Stromal cell of bone marrow (primary cell): ENCODE data around the gene PFKM.

Experiments used
- DNase-seq: peaks from one replicate; pipeline ENCODE4 v3.0.0-alpha.2; 2012; ENCODE audit warnings: low read depth

Gene PFKM

DNA sequence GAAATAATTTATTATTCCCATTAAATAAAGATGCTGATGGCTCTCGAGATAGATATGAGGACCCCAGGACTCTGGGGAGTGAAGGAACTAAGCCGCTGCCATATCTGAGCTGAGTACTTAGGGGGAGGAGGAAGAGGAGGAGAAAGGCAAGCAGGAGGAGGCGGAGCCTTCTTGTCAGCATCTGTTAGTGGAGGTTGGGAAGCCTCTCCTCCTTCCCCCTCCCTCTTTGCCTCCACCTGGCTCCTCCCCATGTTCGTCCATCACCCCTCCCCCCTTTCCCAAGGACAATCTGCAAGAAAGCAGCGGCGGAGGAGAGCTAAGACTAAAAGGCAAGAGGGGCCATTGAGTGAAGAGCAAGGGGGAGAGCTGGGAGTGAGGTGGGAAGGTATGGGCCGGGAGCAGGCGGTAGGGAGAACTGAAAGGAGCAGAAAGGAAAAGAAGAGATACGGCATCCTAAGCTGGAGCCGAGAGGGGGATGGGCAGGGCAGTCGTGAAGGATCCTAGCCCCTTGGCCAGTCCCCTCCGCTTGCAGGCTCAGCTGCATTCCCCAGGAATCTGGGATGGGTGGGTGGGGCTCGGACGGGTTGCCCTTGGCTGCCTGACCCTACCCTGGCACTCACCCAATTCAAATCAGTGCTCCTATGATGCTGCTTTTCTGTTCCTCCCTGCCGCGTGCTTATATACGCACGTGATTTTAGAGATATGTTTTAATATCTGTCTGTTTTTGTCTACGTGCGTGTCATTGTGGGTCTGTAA, at the start of gene PFKM:
Gene PFKM, plus strand, starts transcription at position 287 of the 756 bp plus-strand sequence. CDS start 3,411 bp downstream, outside the sequence.
- peak; percentile 85 for DNase-seq

DNA sequence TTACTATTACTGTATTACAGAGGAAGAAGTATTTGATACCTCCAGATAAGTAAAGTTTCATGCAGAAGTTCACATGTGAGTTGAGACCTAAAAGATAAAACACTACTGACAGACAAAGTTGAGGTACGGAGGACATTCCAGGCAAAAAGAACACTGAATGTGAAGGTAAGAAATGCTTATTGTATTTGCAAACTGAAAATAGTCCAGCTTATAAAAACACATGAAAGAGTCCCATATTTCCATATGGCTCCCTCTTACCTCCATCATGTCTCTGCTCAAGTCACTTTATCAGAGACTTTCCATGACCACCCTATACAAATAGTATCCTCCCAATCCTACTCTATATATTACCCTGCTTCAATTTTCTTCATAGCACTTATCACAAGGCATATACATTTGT, 49.1 kb upstream of the PFKM start:
- DNase-seq, result no peak

DNA sequence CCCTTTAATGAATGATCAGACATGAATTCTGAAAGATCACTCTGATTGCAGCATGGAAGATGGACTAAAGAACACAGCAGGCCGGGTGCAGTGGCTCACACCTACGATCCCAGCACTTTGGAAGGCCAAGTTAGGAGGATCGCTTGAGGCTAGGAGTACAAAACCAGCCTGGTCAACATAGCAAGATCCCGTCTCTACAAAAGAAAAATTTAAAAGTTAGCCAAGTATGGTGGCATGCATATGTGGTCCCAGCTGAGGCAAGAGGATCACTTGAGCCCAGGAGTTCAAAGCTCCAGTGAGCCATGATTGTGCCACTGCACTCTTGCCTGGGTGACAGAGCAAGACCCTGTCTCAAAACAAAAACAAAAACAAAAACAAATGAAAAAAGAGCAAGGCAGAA, 48.4 kb upstream of the PFKM start:
- no peak for DNase-seq

DNA sequence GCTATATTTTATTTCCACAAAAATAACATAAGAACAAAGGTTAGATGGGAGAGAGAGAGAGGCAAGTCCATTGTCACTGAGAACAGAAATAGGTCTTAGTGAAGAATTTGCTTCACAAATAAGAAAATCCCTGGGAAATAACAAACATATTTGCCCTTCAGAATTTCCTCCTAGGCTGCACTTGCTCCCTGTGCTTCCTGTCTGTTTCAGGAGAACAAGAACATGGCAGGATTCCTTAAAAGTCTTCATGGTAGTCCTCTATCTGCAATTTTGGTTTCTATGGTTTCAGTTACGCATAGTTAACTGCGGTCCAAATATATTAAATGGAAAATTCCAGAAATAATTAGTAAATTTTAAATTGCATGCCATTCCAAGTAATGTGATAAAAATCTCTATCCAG, 47.4 kb upstream of the PFKM start:
- DNase-seq, result no peak

DNA sequence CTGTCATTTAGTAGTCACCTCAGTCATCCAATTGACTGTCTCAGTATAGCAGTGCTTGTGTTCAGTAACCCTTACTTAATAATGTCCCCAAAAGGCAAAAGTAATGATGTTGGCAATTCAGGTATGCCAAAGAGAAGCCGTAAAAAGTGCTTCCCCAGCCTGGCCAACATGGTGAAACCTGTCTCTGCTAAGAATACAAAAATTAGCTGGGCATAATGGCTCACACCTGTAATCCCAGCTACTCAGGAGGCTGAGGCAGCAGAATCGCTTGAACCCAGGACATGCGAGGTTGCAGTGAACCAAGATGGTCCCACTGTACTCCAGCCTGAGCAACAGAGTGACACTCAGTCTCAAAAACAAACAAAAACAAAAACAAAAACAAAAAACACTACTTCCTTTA, 46.9 kb upstream of the PFKM start:
- no peak for DNase-seq

DNA sequence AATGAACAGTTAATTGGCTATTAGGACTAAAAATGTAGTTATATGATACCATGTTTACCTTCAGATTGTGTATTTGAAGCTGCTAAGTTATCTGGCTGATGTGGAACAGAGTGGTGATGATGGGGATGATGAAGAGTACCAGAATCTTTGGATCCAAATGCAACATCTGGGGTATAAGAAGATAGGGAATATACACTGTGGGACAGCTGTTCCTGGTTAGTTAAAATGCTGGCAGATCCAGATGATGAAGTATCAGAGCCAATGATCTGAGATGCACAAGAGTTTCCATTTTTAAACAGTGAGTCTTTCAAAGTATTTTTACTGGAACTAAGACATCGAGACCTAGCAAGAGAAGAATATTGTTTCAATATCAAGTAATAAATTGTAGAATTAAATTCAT, 44.9 kb upstream of the PFKM start:
- DNase-seq, result no peak

DNA sequence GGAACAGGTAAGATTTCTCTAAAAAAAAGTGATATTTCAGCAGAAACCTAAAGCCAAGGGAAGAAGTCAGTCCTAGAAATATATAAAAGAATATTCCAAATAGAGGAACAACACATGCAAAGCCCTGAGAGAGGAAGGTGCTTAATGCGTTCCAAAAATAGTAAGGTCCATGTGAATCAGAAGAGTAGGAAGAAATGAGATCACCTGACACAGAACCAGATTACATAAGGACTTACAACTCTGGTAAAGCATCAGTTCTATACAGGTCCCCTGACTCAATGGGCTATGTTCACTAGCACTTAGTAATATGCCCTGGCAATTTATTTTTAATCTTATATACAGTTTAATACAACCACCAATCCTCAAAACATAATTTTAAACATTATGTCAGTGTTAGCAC, 43.3 kb upstream of the PFKM start:
- no peak for DNase-seq

DNA sequence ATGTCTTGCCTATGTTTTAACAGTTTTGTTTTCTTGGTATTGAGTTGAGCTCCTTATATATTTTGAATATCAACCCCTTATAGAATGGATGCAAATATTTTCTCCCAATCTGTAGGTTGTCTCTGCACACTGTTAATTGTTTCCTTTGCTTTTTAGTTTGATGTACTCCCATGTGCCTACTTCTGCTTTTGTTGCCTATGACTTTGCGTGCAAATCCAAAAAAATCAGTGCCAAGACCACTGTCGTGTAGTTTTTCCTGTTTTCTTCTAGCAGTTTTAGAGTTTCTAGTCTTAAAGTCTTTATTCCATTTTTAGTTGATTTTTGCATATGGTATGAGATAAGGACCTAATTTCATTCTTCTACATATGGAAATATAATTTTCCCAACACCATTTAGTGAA, 42.1 kb upstream of the PFKM start:
- no peak for DNase-seq

DNA sequence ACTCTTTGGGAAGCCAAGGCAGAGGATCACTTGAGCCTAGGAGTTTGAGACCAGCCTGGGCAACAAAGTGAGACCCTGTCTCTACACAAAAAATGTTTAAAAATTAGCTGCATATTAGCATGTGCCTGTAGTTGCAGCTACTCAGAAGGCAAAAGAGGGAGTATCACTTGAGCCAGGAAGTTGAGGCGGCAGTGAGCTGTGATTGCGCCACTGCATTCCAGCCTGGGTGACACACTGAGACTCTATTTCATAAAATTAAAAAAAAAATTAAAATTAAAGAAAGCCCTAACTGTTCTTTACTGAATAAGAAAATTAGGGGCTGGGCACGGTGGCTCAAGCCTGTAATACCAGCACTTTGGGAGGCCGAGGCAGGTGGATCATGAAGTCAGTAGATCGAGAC, 40.3 kb upstream of the PFKM start:
- DNase-seq, result peak; percentile 31

DNA sequence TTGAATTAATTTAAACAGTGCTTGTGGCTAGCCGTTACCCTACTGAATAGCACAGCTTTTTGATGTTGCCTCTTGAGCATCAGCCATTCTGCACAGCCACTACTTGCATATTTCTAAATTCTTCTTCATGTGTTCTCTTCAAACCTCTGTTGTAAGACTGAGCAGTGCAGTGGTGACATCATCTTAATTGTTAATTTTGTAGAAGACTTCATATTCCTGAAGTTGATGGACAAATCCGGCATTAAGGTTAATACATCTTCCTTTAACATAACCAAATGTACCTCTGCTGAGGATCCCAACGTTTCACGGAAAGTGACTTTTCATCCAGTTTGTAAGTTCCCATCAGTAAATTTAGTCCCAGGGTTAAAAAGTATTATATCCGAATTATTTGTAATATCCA, 38.9 kb upstream of the PFKM start:
- no peak for DNase-seq

DNA sequence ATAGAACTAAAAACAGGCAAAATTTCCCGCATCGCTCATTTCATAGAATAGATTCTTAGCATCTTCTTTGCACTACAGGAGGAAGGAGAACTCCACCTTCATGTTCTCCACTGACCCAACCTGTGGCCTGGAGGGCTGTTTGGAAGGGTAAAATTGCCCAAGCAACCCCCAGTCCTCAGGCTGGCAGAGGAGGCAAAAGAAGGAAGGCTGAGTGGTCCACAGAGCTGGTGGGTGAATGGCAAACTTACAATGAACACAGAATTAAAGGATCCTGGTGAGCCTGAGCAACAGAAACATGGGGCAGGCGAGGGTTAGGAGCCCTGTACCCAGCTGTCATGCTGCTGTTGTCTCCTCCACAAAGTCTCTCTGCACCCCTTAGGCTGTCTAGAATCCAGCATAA, 38.3 kb upstream of the PFKM start:
- no peak for DNase-seq

DNA sequence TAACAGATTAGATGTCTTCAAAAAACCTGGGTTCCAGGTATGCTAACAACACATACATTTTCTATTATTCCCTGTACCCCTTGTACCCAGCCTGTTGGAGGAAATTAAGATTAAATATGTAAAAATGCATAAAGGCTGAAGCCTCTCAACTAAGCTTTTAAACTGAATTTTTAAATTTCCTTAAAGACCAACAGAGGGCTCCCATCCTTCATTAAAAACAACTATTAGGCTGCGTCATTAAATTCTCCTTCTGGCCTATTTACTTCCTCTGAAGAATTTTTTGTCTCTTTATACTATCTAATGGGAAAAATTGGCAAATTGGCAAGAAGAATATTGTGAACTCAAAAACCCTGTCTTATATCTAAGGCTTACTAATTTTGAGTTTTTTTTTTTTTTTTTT, 35.1 kb upstream of the PFKM start:
- DNase-seq, result no peak

DNA sequence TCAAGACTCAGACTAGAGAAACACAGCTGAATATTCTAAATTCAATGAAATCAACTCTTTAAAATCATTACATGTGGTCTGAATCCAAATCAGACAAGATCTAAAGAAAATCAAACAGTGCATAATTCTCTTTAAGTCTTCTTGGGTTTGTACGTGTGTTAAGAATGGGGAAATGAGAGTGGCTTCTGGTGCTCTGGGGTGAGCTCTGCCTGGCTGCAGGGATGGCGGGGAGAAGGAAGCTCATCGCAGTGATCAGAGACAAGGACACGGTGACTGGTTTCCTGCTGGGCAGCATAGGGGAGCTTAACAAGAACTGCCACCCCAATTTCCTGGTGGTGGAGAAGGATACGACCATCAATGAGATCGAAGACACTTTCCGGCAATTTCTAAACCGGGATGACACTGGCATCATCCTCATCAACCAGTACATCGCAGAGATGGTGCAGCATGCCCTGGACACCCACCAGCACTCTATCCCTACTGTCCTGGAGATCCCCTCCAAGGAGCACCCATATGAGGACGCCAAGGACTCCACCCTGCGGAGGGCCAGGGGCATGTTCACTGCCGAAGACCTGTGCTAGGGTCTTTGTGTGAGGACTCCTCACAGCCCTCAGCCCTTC, 34.2 kb upstream of the PFKM start:
- DNase-seq, result no peak

DNA sequence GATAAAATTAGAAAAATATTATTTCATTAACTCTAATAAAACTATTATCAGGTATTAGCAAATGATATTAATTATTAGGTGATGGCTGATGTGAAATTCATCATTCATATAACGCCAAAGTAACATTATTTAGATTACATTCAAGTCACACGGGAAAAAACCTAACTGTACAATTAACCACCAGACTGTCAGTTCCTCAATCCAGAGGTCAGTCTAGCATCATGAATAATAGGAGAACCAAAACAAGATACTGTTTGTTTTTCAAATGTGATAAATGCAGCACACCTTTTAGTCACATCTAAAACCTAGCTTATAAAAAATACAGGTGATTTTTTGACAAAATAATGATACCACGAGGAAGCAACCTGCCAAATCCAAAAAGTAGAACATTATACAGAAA, 32.8 kb upstream of the PFKM start:
- no peak for DNase-seq

DNA sequence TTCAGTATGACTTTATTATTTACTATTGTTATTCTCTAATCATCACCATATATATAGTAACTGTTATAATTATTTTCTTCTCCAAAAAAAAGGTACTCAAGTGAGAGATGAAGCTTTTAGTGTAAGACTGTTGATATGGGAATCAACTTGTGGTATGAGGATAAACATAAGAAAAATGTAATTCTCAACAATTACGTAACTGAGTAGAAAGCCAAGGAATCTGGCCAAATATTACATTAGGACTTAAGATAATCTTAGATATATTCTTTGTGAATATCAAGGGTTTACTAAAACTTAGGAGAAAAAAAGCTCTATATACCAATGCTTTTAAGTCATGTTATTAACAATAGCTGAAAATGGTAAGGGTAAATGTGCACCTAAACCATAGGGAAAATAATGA, 26.6 kb upstream of the PFKM start:
- DNase-seq, result no peak

DNA sequence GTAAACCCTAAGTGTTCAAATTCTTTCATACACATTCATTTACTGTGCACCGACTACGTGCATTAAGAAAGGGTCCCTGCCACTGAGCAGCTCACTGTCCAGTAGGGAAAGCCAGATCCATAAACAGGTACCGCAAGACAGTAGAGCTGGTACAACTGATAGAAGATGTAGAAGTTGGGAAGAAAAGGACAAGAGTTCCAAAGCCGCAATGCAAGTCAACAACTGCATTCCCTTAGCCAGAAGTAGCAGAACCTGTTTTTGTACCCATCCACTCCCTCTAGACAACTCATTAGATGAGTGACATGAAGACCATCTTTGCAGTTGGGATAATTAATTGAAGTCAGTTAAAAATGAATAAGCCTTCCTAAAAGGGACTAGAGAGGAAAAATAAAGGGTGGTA, 14.6 kb upstream of the PFKM start:
- DNase-seq, result no peak

DNA sequence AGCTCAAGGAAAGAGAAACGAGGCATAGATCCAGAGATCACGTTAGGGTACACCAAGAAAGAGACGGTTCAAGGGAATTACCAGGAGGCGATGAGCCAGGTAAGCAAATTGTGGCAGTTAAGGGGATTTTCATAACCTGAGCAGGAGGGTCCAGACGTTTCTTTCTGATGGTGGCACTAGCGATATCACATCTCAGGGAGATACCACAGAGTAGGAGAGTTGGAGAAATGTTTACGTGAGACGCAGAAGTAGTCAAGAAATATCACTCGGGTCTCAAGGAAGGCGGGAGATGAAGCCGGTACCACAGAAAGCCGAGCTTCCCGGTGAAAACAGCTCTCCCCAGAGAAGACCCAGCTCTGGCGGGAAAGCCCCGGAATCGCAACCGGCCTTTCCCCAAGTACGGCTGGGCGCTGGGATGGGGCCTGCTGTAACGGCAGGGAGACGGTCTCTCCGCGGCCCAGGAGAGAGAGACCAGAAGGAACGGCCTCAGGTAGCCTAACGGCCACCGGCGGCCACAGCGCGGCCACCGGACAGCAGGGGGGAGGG, 13.8 kb upstream of the PFKM start:
- no peak for DNase-seq

DNA sequence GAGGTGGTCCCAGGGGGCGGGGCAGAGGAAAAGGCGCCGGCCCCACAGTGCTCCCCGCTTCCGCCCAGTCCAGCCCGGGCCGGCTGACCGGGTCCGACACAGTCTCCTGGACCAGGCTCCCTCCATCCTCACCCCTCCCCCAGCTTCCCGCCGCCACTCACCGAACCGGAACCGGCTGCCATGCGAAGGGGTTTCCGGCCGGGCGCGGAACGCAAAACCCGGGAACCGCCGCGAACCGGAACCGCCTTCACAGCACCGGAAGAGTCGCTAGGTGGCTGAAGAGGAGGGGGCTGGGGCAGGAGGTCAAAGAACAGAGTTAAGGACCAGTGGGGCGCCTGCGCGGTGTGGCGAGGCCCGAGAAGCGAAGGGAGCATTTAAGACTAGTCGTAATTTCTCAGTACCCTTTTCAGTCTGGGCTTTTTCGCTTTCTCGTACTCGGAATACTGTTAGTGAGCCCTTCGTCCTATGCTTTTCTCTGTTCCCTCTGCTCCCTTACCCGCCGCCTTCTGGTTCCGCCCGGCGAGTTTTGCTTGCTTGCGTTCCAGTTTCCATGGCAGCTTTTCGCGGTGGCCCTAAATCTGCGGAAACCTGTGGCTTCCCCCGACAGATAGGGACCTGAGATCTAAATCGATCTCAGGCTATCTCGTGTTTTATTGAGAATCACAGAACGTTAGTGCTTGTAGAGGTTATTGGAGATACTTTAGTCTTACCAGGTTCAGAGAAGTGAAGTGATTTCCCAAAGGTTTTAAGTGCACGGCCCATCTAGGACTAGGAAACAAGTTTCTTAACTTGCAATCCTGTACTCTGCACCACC, 13.1 kb upstream of the PFKM start, which contains the start of gene SENP1:
Gene SENP1, minus strand, starts transcription at position 213 of the 814 bp plus-strand sequence. CDS start 4,607 bp downstream, outside the sequence.
- DNase-seq, result peak; percentile 77

DNA sequence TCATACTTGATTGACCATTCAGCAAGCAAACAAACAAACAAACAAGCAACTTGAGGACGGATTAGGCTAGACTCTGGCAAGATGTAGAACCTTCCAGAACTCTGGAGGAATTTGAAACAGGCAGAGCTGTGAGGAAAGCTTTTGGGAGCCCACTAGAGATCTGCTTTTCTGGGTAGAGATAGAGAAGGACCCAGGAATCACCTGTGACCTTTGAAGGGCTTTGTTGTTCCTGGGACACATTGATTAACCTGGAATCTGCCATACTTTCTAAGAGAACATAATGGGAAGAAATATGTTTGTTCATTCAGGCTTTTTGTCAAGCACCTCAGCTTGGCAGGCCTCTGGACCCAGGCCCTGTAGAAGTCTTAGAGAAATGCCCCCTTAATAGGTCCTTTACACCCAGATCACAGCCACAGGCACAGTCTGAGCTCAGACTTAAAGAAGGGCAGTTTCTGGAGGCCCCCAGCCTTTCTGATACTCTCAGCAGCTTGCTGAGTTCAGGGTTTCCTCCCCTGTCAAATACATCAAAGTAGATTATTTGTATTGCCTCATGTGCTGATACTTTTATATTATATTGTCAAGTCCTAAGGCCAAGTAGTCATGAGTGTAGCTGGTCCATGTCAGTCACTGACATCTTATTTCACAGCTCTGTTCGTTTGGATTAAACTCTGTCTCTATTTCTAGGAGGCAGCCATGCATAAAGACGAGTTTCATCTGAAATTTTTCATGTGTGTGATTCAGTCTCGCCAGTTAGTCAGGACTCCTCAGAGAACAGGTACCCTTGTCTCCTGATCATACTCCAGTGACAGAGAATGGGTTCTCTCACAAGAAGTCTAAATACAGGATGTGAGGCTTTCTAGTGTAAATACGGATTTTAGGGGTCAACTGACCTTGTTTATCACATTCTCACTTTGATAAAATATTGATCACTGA, 12.2 kb upstream of the PFKM start:
- DNase-seq, result no peak

DNA sequence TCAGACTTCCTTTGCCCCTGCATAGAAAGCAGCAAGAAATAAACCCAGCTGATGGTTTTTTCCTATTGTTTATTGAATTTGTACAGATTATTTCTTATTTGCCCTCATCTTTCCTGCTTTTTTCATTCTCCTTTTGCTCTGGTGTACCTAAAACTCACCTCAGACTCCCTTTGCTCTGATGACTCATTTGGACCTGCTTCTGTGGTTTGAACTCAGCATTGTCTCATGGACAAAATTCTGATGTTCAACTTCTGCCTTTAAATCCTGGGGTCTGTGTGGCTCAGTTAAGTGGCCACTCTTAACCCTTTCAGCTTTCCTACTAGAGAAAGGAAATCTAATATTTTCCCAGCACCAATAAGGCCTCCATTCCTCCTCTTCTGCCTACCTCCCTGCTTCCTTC, 9.7 kb upstream of the PFKM start:
- no peak for DNase-seq

DNA sequence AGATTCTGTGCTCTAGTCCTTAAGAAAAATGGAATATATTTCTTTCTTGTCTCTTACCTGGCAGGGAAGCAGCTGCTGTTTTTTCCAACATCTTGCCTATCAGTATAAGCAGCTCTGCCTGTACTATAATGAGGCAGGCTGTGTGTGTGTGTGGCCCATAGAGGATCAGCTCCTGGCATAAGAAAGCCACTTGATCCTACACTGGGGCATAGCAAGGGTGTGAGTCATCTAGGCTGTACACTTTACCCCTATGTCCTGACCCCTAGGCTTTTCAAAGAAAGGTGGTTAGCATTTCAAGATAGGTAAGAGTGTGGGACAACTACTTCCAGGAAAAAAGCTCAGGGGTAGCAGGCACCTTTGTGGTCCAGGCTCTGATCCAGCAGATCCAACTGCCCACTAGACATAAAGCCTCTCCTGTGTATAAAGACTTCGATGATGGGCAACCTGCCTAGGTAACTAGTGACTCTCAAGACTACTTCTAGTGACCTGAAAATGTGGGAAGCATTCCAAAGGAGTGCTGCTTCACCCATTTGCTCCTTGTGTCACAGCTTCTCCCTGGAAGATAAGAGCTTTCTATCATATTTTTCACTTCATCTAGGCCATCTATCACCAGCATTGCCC, 8.4 kb upstream of the PFKM start:
- DNase-seq, result no peak
